Pulmonary artery endothelial cell (primary cell): Measurements from ENCODE around the gene IRAK2. TPM values are rescaled to one million over a fixed set of nuclear protein-coding genes. Genes with fewer than 3 reads are reported as not detected.

Experiments
- DNase-seq: peaks from one replicate; pipeline ENCODE4 v3.0.0-alpha.2; 2011; ENCODE audit warnings: low read depth, low spot score
- total RNA-seq: library from RNA; depleted of rRNA; stranded (reverse); fragments of >200 nt; gene quantifications from 2 replicates; pipeline ENCODE4 v1.2.3, GENCODE V29; 2014

The IRAK2 gene
- total RNA-seq, 1 donor from 2014 or later: 29.4 TPM

GRCh38 chr3:10279384-10280176 is 114.9 kb downstream of the IRAK2 start:
- DNase-seq: no peak

- no peak for DNase-seq
These were observed 115.4 kb downstream of the IRAK2 start for GRCh38 chr3:10280177-10280529.

GRCh38 chr3:10280571-10280970 is 115.9 kb downstream of the IRAK2 start:
- DNase-seq: no peak

GRCh38 chr3:10281951-10282350 is 117.2 kb downstream of the IRAK2 start:
- no peak for DNase-seq

GRCh38 chr3:10283638-10284037 is 118.9 kb downstream of the IRAK2 start:
- no peak for DNase-seq

GRCh38 chr3:10284496-10284895 is 119.8 kb downstream of the IRAK2 start:
- no peak for DNase-seq

GRCh38 chr3:10285272-10286132 is 120.8 kb downstream of the IRAK2 start:
- no peak for DNase-seq

GRCh38 chr3:10286133-10286524 is 121.4 kb downstream of the IRAK2 start:
- no peak for DNase-seq

GRCh38 chr3:10286596-10287295 is 122.0 kb downstream of the IRAK2 start:
- peak; percentile 66 for DNase-seq

GRCh38 chr3:10287936-10288574 is 123.3 kb downstream of the IRAK2 start:
- DNase-seq: no peak

- DNase-seq: no peak
These were observed 123.8 kb downstream of the IRAK2 start for GRCh38 chr3:10288575-10288960.

- DNase-seq: no peak
These were observed 124.4 kb downstream of the IRAK2 start for GRCh38 chr3:10289077-10289476.

GRCh38 chr3:10289787-10290355 is 125.2 kb downstream of the IRAK2 start:
- DNase-seq: no peak

GRCh38 chr3:10290481-10291176 is 125.9 kb downstream of the IRAK2 start:
- DNase-seq: no peak

- no peak for DNase-seq
These were observed 126.9 kb downstream of the IRAK2 start for GRCh38 chr3:10291641-10292040.

- DNase-seq: no peak
These were observed 128.0 kb downstream of the IRAK2 start, which contains the start of gene GHRL for GRCh38 chr3:10292505-10293419. TSS of gene GHRL (minus strand) at chr3:10292947. CDS start at chr3:10290180, 2,767 bp downstream.
